Retinal pigment epithelial cell (primary cell): Measurements from ENCODE around the gene POGLUT3.

Experiments used
- DNase-seq: peaks from one replicate; pipeline ENCODE4 v3.0.0-alpha.2; 2010; ENCODE audit warnings: low read depth
- H3K4me3 ChIP-seq: 2 replicates; pipeline ENCODE4 v1.5.1; 2011; ENCODE audit warnings: mild to moderate bottlenecking, low read length, control low read depth, moderate library complexity
- TF ChIP-seq, protein P1 (sequence below): conservative IDR thresholded peaks from 2 replicates; pipeline ENCODE4 v1.5.1; 2011; ENCODE audit warnings: low read depth, low read length, control low read depth, inconsistent platforms

Gene POGLUT3

DNA sequence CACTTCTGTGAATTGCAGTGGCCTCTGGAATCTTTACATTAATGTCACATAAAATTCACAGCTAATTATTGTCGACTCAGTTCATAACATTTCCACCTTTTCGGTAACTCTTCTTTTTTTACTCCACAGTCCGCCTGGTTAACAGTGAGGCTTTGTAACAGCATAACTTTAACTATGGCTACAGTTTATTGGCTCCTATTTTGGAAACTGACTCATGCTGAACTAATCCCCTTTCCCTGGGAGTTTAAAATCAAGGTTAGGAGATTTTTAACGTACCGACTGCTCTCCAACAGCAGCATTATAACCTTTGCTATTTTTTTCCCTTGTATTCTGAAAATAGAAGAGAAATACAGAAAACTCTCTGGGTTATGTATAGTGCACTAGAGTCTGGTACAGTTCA is 3.2 kb upstream of the POGLUT3 start:
- DNase-seq = no peak
- no peak overlapping the region for H3K4me3 ChIP-seq
- TF ChIP-seq, protein P1, sequence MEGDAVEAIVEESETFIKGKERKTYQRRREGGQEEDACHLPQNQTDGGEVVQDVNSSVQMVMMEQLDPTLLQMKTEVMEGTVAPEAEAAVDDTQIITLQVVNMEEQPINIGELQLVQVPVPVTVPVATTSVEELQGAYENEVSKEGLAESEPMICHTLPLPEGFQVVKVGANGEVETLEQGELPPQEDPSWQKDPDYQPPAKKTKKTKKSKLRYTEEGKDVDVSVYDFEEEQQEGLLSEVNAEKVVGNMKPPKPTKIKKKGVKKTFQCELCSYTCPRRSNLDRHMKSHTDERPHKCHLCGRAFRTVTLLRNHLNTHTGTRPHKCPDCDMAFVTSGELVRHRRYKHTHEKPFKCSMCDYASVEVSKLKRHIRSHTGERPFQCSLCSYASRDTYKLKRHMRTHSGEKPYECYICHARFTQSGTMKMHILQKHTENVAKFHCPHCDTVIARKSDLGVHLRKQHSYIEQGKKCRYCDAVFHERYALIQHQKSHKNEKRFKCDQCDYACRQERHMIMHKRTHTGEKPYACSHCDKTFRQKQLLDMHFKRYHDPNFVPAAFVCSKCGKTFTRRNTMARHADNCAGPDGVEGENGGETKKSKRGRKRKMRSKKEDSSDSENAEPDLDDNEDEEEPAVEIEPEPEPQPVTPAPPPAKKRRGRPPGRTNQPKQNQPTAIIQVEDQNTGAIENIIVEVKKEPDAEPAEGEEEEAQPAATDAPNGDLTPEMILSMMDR = no peak

DNA sequence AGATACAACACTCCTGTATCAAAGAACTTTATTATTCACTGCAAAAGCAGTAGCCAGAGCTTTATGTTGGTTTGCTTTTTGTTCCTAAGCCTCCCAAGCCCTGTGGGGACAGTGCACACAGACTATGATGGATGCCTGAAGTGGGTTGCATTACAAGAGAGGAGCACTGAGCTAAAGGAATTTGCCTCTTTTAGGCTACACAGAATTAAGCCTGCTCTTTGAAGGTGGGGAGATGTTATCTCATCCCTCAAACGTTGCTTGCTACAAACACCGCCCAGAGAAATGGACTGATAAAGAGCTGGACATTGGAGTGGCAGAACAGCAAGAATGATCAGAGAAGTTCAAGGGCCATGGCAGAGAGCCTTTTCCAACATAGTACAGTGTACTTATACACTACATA is 2.5 kb upstream of the POGLUT3 start:
- H3K4me3 ChIP-seq = no peak overlapping the region
- TF ChIP-seq, protein P1 = no peak
- DNase-seq = no peak

DNA sequence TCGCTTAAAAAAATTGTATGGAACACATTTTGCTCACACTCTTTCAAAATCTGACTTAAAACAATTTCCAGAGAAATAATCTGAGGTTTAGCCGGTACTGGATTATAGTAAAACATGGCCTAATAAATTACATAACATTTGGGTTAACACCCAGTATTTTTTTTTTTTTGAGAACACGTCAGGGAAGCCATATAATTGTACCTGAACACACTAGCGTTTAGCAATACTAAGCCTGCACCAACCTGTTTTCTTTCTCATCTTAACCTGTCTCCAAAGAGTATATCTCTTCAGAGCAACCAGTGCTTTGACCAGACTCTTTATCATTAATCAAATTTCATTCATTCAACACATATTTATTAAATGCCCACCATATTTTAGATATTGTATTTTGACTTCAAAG is 2.0 kb upstream of the POGLUT3 start:
- H3K4me3 ChIP-seq = no peak overlapping the region
- no peak for DNase-seq
- TF ChIP-seq, protein P1 = no peak

DNA sequence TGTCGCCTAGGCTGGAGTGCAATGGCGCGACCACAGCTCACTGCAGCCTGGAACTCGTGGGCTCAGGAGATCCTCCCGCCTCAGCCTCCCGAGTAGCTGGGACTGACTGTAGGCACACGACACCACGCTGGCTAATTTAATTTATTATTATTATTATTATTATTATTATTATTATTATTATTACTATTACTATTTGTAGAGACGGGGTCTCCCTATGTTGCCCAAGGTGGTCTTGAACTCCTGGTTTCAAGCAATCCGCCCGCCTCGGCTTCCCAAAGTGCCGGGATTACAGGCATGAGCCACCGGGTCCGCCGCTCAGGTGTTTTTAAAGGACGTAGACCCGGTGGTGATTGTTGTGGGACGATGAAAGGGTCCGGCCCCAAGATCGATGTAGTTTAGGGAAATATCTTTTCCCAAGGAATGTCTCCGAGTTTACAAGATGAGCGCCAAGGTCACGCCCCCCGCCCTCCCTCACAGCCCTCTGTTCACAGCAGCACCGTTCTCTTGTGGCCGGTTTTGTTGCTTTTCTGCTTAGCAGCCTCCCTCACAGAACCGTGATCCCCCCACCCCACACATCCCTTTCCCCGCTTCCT is 728 bp upstream of the POGLUT3 start:
- peak overlapping the region; percentile 52 for H3K4me3 ChIP-seq
- DNase-seq = no peak
- TF ChIP-seq, protein P1 = no peak

DNA sequence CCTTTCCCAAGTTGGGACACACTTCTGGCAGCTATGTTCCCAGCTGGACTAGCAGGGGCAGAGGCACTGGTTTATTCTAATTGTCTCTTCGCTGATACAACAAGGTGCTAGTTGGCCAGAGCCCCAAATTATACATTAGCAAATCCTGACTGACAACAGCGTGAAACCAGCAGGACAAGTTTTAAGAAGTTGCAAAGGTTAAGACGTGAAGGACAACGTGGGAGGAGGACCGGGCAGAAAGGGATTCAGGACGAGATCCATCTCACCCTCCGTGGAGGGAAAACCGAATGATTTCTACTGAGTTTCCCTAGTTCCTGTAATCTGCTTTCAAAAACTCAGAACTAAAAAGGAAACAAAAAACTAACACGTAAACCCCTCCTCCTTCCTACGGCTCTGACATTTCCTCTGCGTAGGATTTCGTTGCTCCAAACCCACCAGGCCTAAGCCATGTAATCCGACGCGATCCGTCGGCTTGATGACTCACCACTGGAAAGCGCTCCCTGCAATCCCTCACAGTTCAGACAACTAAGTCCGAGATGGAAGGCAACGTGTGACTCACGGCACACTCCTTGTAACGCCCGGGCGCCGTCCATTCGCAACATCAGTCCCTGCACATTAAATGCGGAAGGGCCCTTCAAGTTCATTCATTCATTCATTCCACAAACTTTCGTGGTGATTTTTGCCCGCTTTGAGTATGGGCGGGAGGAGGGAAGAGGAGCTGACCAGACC is 703 bp downstream of the POGLUT3 start:
- peak; percentile 99 for DNase-seq
- H3K4me3 ChIP-seq = peak overlapping the region; percentile 61
- TF ChIP-seq, protein P1 = no peak

DNA sequence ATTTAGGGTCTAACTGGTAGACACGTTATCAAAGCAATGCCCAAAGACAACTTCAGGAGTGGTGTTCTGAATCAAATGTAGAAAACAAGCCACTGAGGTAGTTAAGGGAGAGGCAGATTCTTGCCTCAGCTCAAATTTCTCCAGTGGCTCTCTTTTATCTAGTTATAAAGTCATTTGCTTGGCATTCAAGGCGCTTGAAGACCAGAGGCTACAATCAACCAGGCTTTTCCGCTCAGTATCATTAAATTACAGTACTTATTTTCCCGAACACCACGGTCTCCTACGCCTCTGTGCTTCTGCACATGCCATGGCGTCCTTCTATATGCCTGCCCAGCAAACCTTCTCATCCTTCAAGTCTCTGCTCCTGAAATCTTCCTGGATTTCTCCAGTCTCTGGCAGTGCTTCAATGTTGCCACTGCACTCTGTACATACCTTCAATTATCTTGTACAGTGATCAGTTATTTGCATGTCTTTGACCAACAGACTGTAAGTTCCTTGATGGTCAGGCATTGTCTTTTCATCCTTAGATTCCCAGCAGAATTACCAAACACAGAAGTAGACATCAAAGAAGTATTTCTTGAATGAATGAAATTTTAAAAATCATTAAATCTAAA is 1.4 kb downstream of the POGLUT3 start:
- TF ChIP-seq, protein P1 = no peak
- DNase-seq = no peak
- peak overlapping the region; percentile 61 for H3K4me3 ChIP-seq
